Smooth muscle cell (in vitro differentiated cells): ENCODE results near the gene FCHSD2. TPM values are rescaled to one million over a fixed set of nuclear protein-coding genes. Genes with fewer than 3 reads are reported as not detected.

Experiments
- DNase-seq: peaks from one replicate; lab custom pipeline; 2025; ENCODE audit not compliant: unreplicated experiment; lab: John Stamatoyannopoulos, UW
- H2AFZ ChIP-seq: fragments of 200-600 bp; sonication (generic); 2 replicates; pipeline ENCODE4 v1.6.0; 2016; ENCODE audit warnings: antibody characterized with exemption, low read depth, mild to moderate bottlenecking
- H3F3A ChIP-seq: fragments of 200-600 bp; sonication (generic); 2 replicates; pipeline ENCODE4 v1.6.0; 2017; ENCODE audit warnings: antibody characterized with exemption, low read depth
- H3K27ac ChIP-seq: fragments of 200-600 bp; sonication (generic); 2 replicates; pipeline ENCODE4 v1.5.1; 2016; ENCODE audit warnings: low read depth, mild to moderate bottlenecking
- H3K27me3 ChIP-seq: fragments of 200-600 bp; sonication (generic); 2 replicates; pipeline ENCODE4 v1.6.1; 2016; ENCODE audit warnings: low read depth, mild to moderate bottlenecking
- H3K36me3 ChIP-seq: fragments of 200-600 bp; sonication (generic); 2 replicates; pipeline ENCODE4 v1.5.1; 2016; ENCODE audit warnings: low read depth
- H3K4me1 ChIP-seq: fragments of 200-600 bp; sonication (generic); 2 replicates; pipeline ENCODE4 v1.5.1; 2016; ENCODE audit warnings: low read depth
- H3K4me2 ChIP-seq: fragments of 200-600 bp; sonication (generic); 2 replicates; pipeline ENCODE4 v1.6.0; 2016; ENCODE audit warnings: mild to moderate bottlenecking
- H3K4me3 ChIP-seq: fragments of 200-600 bp; sonication (generic); 2 replicates; pipeline ENCODE4 v1.5.1; 2016; ENCODE audit warnings: mild to moderate bottlenecking
- H3K79me2 ChIP-seq: fragments of 200-600 bp; sonication (generic); 2 replicates; pipeline ENCODE4 v1.6.0; 2016; ENCODE audit warnings: low read depth, mild to moderate bottlenecking
- H3K9ac ChIP-seq: fragments of 200-600 bp; sonication (generic); 2 replicates; pipeline ENCODE4 v1.6.0; 2016; ENCODE audit warnings: low read depth
- H3K9me3 ChIP-seq: fragments of 200-600 bp; sonication (generic); replicated peaks from 2 replicates; pipeline ENCODE4 v1.5.1; 2016; ENCODE audit warnings: low read depth
- H4K20me1 ChIP-seq: fragments of 200-600 bp; sonication (generic); 2 replicates; pipeline ENCODE4 v1.6.0; 2016; ENCODE audit warnings: low read depth
- CTCF ChIP-seq: fragments of 200-600 bp; sonication (generic); IDR thresholded peaks from 2 replicates; pipeline ENCODE4 v1.5.1; 2017; ENCODE audit warnings: borderline replicate concordance, mild to moderate bottlenecking, antibody characterized with exemption; ENCODE audit not compliant: insufficient read depth, poor library complexity, severe bottlenecking
- WGBS: methylation state at CpG from one replicate; pipeline ENCODE4 v1.1.7; 2016; ENCODE audit warnings: low lambda C conversion rate; 5-methylcytosine and 5-hydroxymethylcytosine counted together
- polyA plus RNA-seq: library from polyadenylated mRNA; unstranded; fragments of >200 nt; fragmentation: Nextera tagmentation; extraction: Ambion mirVana; gene quantifications from 2 replicates; pipeline ENCODE4 v1.2.1, GENCODE V29; 2016
- total RNA-seq: library from RNA; depleted of rRNA; stranded (reverse); fragments of >200 nt; gene quantifications from 2 replicates; pipeline ENCODE4 v1.2.3, GENCODE V29; 2014

The FCHSD2 gene
- total and polyA plus RNA-seq, 2 experiments from 2014 or later = 14.6 to 24.3 TPM

DNA sequence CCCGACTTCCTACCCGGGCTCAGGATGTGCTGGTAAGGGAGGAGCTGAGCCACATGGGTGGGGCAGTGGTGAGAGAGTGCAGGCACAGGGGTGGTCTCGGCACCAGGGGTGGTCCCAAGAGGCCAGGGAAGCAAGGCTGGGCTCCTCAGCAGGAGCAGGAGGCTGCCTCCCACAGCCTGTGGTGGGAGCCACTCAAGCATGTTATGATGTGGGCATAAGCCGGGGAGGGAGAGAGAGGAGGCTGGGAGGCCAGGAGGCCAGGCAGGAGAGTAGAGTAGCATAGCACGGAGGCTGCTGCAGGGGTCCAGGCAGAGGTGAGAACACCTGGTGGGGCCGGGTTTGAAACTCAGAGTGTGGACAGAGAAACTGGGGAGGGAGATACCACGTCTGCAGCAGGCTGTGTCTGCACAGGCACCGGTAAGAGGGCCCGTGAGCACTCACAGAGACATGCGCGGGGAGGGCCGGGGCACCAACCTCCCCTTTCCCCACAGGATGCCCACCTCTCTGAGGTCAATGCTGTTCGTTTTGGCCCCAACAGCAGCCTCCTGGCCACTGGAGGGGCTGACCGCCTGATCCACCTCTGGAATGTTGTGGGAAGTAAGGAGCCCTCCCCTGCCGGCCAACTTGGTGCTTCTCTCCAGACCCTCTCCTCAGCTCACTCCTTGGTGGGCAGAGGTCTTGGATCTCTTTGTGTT, 317.2 kb downstream of the FCHSD2 start:
- Histone ChIP-seq H4K20me1 (no peaks in the 10 kb centered on the region), H3K4me2 (no peak overlapping the region), H3K79me2 (no peaks in the 10 kb centered on the region), H3K27ac (no peak overlapping the region), H3K4me1 (peaks cover 7% of the 10 kb centered on the region), H3K27me3 (no peaks in the 10 kb centered on the region), H3K9me3 (no peaks in the 10 kb centered on the region), H3K36me3 (no peaks in the 10 kb centered on the region), H3K4me3 (no peak overlapping the region), H2AFZ (no peak overlapping the region), H3F3A (no peaks in the 10 kb centered on the region), H3K9ac (no peak overlapping the region)
- no peak for TF ChIP-seq CTCF
- DNase-seq = no peak
- 93% methylated on average over 15 of the region's 15 CpGs for WGBS

DNA sequence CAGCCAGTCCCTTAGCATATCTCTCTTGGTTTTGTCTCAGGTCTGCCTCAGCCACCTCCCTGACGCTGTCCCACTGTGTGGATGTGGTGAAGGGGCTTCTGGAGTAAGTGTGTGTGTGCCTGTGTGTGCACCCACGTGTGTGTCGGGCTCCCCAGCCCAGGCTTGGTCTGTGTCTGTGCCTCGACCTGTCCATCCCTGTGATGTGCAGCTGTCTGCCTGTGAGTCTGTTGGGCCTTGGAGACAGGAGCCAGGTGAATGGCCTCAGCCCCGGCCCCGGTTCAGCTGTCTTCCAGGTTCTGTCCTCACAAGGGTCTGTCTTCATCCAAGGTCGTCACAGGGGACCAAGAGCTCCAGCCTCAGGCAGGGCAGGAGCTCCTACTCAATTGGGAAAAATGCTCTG, 318.1 kb downstream of the FCHSD2 start:
- no peak for DNase-seq
- Histone ChIP-seq H3K27me3 (no peaks in the 10 kb centered on the region), H3K36me3 (no peaks in the 10 kb centered on the region), H3K9ac (no peak overlapping the region), H3K79me2 (no peaks in the 10 kb centered on the region), H4K20me1 (no peaks in the 10 kb centered on the region), H3F3A (no peaks in the 10 kb centered on the region), H3K4me2 (no peak overlapping the region), H3K27ac (no peak overlapping the region), H3K4me1 (peaks cover 7% of the 10 kb centered on the region), H3K4me3 (no peak overlapping the region), H2AFZ (no peak overlapping the region), H3K9me3 (no peaks in the 10 kb centered on the region)
- WGBS = 88% methylated on average over 7 of the region's 7 CpGs
- TF ChIP-seq CTCF = no peak

- Histone ChIP-seq H2AFZ (no peak overlapping the region), H4K20me1 (no peaks in the 10 kb centered on the region), H3K4me3 (no peak overlapping the region), H3K9ac (no peak overlapping the region), H3K27ac (no peak overlapping the region), H3K27me3 (no peaks in the 10 kb centered on the region), H3K79me2 (no peaks in the 10 kb centered on the region), H3K4me1 (peaks cover 7% of the 10 kb centered on the region), H3K9me3 (no peaks in the 10 kb centered on the region), H3K36me3 (no peaks in the 10 kb centered on the region), H3K4me2 (no peak overlapping the region), H3F3A (no peaks in the 10 kb centered on the region)
- no peak for DNase-seq
- TF ChIP-seq CTCF = no peak
- 98% methylated on average over 9 of the region's 9 CpGs for WGBS
These were observed 318.9 kb downstream of the FCHSD2 start for GRCh38 chr11:72823105-72823804.
